GM21390 (cell line): ENCODE data around the gene RGS16.

Source experiments
- ATAC-seq: cut with Tn5 transposase; IDR thresholded peaks from one replicate; pipeline ENCODE4 v1.9.1; 2021; ENCODE audit not compliant: unreplicated experiment

The RGS16 gene

GRCh38 chr1:182630586-182630985 is 26.4 kb upstream of the RGS16 start:
- no peak for ATAC-seq

GRCh38 chr1:182629499-182630096 is 25.4 kb upstream of the RGS16 start:
- ATAC-seq, result peak; percentile 55

- no peak for ATAC-seq
Observed at GRCh38 chr1:182629080-182629479, 24.9 kb upstream of the RGS16 start.

GRCh38 chr1:182628657-182629056 is 24.5 kb upstream of the RGS16 start:
- no peak for ATAC-seq

GRCh38 chr1:182627622-182628021 is 23.4 kb upstream of the RGS16 start:
- no peak for ATAC-seq

- ATAC-seq, result no peak
Observed at GRCh38 chr1:182626527-182626926, 22.3 kb upstream of the RGS16 start.

- ATAC-seq, result no peak
Observed at GRCh38 chr1:182625719-182626504, 21.7 kb upstream of the RGS16 start.

GRCh38 chr1:182625024-182625423 is 20.8 kb upstream of the RGS16 start:
- no peak for ATAC-seq

GRCh38 chr1:182624577-182624976 is 20.4 kb upstream of the RGS16 start:
- no peak for ATAC-seq

- ATAC-seq, result peak; percentile 74
Observed at GRCh38 chr1:182622901-182623528, 18.8 kb upstream of the RGS16 start.

- no peak for ATAC-seq
Observed at GRCh38 chr1:182621906-182622305, 17.7 kb upstream of the RGS16 start.

- no peak for ATAC-seq
Observed at GRCh38 chr1:182620924-182621585, 16.9 kb upstream of the RGS16 start.

- ATAC-seq, result no peak
Observed at GRCh38 chr1:182617734-182618351, 13.7 kb upstream of the RGS16 start.

GRCh38 chr1:182617014-182617429 is 12.8 kb upstream of the RGS16 start:
- ATAC-seq, result no peak

- peak; percentile 71 for ATAC-seq
Observed at GRCh38 chr1:182616130-182617013, 12.2 kb upstream of the RGS16 start.

- ATAC-seq, result peak; percentile 27
Observed at GRCh38 chr1:182615468-182616129, 11.4 kb upstream of the RGS16 start.

- peak; percentile 37 for ATAC-seq
Observed at GRCh38 chr1:182614796-182615454, 10.7 kb upstream of the RGS16 start.

- no peak for ATAC-seq
Observed at GRCh38 chr1:182611787-182612186, 7.6 kb upstream of the RGS16 start.

- ATAC-seq, result no peak
Observed at GRCh38 chr1:182611326-182611725, 7.1 kb upstream of the RGS16 start.
